ENCODE data around the gene UAP1.

DNA sequence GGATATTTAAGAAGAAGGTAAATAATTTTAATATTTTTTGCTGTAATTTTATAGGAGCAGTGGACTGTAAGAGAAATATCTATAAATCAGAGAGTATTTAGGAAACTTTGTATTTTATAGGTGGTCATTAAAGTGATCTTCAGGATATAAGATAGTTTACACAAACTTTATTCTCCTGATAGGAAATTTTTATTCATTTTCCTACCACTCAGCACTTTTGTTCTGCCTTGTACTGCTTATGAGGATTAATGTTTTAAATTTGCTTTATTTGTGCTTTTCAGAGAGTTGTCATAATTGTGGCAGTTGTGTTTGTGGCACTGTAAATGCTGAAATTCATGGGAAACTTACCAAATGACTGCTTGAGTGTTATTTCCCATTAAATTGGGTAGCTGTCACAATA is 34.2 kb upstream of the UAP1 start:
- TF ChIP-seq TAF1 (IDR thresholded peaks at IDR 0.05; ENCODE audit: borderline replicate concordance, insufficient read depth, low read length) (no peak), POLR2AphosphoS5 (IDR thresholded peaks at IDR 0.05; ENCODE audit: low read depth, low read length) (no peak), SIN3A (IDR thresholded peaks at IDR 0.05; ENCODE audit: borderline replicate concordance, insufficient read depth, low read length) (no peak), FOXP2 (optimal IDR thresholded peaks at IDR 0.05; ENCODE audit: borderline replicate concordance, extremely low read depth, extremely low read length, insufficient read depth) (no peak)
- TF ChIP-seq, protein P1, sequence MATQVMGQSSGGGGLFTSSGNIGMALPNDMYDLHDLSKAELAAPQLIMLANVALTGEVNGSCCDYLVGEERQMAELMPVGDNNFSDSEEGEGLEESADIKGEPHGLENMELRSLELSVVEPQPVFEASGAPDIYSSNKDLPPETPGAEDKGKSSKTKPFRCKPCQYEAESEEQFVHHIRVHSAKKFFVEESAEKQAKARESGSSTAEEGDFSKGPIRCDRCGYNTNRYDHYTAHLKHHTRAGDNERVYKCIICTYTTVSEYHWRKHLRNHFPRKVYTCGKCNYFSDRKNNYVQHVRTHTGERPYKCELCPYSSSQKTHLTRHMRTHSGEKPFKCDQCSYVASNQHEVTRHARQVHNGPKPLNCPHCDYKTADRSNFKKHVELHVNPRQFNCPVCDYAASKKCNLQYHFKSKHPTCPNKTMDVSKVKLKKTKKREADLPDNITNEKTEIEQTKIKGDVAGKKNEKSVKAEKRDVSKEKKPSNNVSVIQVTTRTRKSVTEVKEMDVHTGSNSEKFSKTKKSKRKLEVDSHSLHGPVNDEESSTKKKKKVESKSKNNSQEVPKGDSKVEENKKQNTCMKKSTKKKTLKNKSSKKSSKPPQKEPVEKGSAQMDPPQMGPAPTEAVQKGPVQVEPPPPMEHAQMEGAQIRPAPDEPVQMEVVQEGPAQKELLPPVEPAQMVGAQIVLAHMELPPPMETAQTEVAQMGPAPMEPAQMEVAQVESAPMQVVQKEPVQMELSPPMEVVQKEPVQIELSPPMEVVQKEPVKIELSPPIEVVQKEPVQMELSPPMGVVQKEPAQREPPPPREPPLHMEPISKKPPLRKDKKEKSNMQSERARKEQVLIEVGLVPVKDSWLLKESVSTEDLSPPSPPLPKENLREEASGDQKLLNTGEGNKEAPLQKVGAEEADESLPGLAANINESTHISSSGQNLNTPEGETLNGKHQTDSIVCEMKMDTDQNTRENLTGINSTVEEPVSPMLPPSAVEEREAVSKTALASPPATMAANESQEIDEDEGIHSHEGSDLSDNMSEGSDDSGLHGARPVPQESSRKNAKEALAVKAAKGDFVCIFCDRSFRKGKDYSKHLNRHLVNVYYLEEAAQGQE (IDR thresholded peaks at IDR 0.05; ENCODE audit: insufficient read depth in 1 of 2, low read depth in 2 of 2, low read length in 2 of 2) = no peak
